ENCODE data around the gene SPATS2.
A peak's percentile ranks its signal among the peaks of the same experiment; 100 is the strongest.

SPATS2 gene

DNA sequence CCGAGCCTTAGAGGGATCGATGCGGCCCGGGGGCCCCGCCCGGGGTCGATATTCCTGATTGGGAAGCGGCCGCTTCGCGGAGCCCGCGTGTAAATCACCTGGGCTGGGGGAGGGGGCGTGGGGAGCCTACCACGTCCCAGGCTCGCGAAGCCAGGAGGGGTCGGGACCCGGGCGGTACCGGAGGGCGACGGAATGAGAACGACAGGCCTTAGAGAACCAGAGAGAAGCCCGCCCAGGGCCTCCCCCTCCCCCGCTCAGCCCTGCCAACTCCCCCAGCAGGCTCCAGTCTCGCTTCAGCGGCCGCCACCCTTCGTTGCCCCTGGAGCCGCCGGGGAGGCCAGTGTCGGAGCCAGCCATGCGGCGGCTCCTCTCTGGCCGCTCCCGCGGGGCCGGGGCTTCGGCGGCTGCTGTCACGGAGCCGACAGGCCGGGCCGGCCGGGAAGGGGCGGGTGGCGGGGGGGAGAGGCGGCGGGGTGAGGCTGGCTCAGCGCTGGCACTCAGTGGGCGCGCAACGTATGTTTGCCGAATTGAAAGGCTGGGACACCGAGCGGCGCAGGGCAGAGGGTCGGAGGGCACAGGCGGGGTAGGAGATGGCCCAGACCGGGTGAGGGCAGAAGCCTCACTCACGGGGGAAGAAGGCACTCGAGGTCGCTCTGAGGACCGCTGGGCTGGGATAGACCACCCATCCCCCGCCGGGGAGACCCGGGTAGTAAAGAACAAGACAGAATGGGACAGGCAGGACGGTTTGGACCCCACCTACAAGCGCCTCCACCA lies 22.0 kb upstream of the SPATS2 start:
- Histone ChIP-seq H3K36me3 (ENCODE audit: insufficient read depth, low read length) (no peaks in the 10 kb centered on the region), H3K4me1 (ENCODE audit: control insufficient read depth, insufficient read depth, low read length, unreplicated experiment) (peaks cover 30% of the 10 kb centered on the region), H3K27ac (ENCODE audit: low read depth, low read length) (no peak overlapping the region), H2AFZ (ENCODE audit: low read length, unreplicated experiment) (no peak overlapping the region), H3K79me2 (ENCODE audit: control insufficient read depth, insufficient read depth, low read length, unreplicated experiment) (no peaks in the 10 kb centered on the region), H3K4me3 (ENCODE audit: low read depth, low read length) (peak overlapping the region; percentile 64), H3K27me3 (ENCODE audit: insufficient read depth, low read length) (peaks cover 65% of the 10 kb centered on the region)

DNA sequence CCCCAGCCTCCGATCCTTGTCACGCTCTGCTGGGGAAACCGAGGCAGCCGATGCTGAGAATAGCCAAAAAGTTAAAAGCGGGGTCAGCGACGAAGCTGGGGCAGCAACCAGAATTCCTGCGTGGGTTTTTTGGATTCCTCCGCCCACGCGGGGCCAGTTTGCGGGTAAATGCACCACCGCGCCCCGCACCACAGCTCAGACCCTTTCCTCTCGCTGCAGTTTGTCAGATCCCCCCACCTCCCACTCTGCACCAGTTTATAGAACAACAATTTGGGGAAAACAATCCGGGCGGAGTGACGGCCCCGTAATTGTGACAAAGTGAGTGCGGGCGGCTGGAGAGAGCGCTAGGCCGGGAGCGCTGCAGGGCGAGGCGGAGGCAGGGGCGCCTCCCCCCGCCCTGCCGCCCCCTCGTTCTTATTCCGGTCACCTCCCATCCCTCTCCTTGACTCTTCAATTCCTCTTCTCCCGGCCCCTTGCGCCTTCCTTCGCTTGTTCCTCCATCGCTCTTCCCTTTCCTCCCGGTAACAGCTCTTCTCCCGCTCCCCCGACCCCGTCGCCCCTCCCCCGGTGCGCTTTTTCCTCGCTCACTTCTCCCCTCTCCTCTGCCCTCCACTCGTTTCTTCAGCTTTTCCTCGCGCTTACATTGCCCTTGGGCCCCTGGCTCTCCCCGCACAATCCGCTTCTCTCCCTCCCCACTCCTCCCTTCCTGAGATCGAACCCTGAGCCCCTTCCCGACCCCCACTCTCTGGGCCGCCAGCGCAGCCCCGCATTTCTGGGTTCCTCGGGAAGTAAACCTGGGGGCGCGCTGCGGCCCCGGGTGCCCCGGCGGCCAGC lies 21.2 kb upstream of the SPATS2 start:
- Histone ChIP-seq H3K27me3 (ENCODE audit: insufficient read depth, low read length) (peaks cover 57% of the 10 kb centered on the region), H3K36me3 (ENCODE audit: insufficient read depth, low read length) (no peaks in the 10 kb centered on the region), H3K4me3 (ENCODE audit: low read depth, low read length) (peak overlapping the region; percentile 64), H3K79me2 (ENCODE audit: control insufficient read depth, insufficient read depth, low read length, unreplicated experiment) (no peaks in the 10 kb centered on the region), H2AFZ (ENCODE audit: low read length, unreplicated experiment) (peak overlapping the region; percentile 71), H3K4me1 (ENCODE audit: control insufficient read depth, insufficient read depth, low read length, unreplicated experiment) (peaks cover 30% of the 10 kb centered on the region), H3K27ac (ENCODE audit: low read depth, low read length) (no peak overlapping the region)

DNA sequence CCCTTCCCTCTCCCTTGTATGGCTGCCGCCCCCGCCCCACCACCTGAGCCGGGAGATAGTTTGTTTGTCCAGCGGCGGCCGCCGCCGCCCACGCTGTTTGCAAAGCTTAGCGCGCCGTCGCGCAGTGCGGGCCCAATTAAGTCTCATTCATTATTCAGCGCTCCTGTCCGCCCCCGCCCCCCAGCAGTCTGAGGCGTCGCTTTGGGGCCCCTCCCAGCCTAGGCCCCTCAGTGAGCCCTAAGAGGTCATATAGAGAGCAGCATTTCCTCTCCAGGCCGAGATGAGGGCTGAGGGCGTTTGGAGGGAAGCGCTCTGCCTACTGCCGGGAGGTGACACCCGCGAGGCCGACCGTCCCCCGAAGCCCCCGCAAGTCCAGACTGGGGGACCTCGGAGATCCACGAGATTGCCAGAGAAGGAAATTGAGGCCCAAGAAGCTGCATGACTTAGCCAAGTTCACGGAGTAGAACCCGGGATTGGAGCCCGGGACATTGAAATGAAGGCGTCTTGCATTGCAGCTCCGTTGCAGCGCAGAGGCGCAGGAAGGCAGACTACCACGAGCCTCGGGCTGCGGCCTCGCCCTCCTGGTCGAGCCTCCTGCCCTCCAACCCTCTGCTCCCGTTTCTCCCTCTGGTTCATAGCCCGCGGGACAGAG lies 20.5 kb upstream of the SPATS2 start, which contains the start of gene DNAJC22:
Gene DNAJC22, plus strand, starts transcription at position 230 of the 652 bp plus-strand sequence. CDS start 1,985 bp downstream, outside the sequence.
- H3K4me1 ChIP-seq (ENCODE audit: control insufficient read depth, insufficient read depth, low read length, unreplicated experiment), result peaks cover 30% of the 10 kb centered on the region
- no peaks in the 10 kb centered on the region for H3K36me3 ChIP-seq (ENCODE audit: insufficient read depth, low read length)
- peaks cover 49% of the 10 kb centered on the region for H3K27me3 ChIP-seq (ENCODE audit: insufficient read depth, low read length)
- H3K4me3 ChIP-seq (ENCODE audit: low read depth, low read length), result peak within 1 kb of the TSS; percentile 64
- H3K79me2 ChIP-seq (ENCODE audit: control insufficient read depth, insufficient read depth, low read length, unreplicated experiment), result no peaks in the 10 kb centered on the region
- H2AFZ ChIP-seq (ENCODE audit: low read length, unreplicated experiment), result peak within 1 kb of the TSS; percentile 71
- no peak within 1 kb of the TSS for H3K27ac ChIP-seq (ENCODE audit: low read depth, low read length)

DNA sequence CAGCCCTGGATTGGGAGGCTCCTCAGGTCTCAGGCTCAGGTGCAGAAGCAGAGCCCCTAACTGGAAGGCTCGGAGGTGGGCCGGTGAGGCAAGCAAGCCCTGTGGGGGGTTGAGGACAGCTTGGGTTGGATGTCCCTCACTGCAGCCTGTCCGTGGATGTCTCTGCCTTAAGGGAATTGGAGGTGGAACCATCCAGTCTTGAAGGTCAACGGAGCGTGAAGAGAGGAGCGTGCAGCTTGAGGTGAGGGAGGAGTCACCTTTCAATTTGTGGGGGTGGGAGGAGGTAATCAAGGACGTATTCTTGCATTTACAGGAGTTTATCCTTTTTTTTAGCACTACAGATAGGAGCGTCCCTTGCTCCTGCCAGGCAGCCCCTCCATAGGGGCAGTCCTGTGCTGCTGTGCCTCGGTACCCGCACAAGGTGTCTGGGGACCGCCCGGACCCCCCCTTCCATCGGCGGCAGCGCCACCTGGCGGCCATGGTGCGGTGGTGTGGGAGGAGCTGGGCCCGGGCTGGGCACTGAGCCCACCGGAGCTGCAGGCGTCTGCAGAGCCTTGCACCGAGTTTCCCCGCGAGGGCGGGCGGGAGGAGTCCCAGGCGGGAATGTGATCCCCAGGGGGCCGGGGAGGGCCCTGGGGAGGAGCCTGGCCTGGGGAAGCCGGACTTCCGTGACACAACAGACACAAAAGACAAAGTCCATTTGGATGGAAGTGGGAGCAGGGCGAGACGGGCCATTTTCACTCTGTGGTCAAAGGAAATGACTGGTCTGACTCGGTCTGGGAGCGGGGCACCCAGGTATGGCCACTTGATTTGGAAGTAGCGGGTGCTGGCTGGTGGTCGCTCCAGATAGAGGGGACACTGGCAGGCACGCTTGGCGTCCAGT lies 19.7 kb upstream of the SPATS2 start:
- Histone ChIP-seq H3K4me1 (ENCODE audit: control insufficient read depth, insufficient read depth, low read length, unreplicated experiment) (peaks cover 30% of the 10 kb centered on the region), H3K79me2 (ENCODE audit: control insufficient read depth, insufficient read depth, low read length, unreplicated experiment) (no peaks in the 10 kb centered on the region), H3K27ac (ENCODE audit: low read depth, low read length) (no peak overlapping the region), H3K27me3 (ENCODE audit: insufficient read depth, low read length) (peaks cover 42% of the 10 kb centered on the region), H3K4me3 (ENCODE audit: low read depth, low read length) (peak overlapping the region; percentile 64), H3K36me3 (ENCODE audit: insufficient read depth, low read length) (no peaks in the 10 kb centered on the region), H2AFZ (ENCODE audit: low read length, unreplicated experiment) (peak overlapping the region; percentile 71)

DNA sequence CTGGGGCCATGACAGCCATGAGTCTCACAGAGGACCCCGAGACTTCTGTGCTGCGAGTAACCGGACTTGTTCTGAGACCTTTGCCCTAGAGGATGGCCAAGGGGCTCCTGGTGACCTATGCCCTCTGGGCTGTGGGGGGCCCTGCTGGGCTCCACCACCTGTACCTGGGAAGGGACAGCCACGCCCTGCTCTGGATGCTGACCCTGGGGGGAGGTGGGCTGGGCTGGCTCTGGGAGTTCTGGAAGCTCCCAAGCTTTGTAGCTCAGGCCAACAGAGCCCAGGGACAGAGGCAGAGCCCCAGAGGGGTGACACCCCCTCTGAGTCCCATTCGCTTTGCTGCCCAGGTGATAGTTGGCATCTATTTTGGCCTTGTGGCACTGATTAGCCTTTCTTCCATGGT lies 18.5 kb upstream of the SPATS2 start:
- Histone ChIP-seq H3K27me3 (ENCODE audit: insufficient read depth, low read length) (peaks cover 31% of the 10 kb centered on the region), H3K4me1 (ENCODE audit: control insufficient read depth, insufficient read depth, low read length, unreplicated experiment) (peaks cover 24% of the 10 kb centered on the region), H3K36me3 (ENCODE audit: insufficient read depth, low read length) (no peaks in the 10 kb centered on the region), H2AFZ (ENCODE audit: low read length, unreplicated experiment) (no peak overlapping the region), H3K4me3 (ENCODE audit: low read depth, low read length) (no peak overlapping the region), H3K79me2 (ENCODE audit: control insufficient read depth, insufficient read depth, low read length, unreplicated experiment) (no peaks in the 10 kb centered on the region), H3K27ac (ENCODE audit: low read depth, low read length) (no peak overlapping the region)

DNA sequence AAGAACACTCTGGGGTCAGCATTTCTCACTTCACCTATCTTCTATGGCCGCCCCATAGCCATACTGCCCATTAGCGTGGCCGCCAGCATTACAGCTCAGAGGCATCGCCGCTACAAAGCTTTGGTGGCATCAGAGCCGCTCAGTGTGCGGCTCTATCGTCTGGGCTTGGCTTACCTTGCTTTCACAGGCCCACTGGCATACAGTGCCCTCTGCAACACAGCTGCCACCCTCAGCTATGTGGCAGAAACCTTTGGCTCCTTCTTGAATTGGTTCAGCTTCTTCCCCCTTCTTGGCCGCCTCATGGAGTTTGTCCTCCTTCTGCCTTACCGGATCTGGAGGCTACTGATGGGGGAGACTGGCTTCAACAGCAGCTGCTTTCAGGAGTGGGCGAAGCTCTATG lies 18.0 kb upstream of the SPATS2 start:
- Histone ChIP-seq H3K27me3 (ENCODE audit: insufficient read depth, low read length) (peaks cover 27% of the 10 kb centered on the region), H2AFZ (ENCODE audit: low read length, unreplicated experiment) (no peak overlapping the region)

DNA sequence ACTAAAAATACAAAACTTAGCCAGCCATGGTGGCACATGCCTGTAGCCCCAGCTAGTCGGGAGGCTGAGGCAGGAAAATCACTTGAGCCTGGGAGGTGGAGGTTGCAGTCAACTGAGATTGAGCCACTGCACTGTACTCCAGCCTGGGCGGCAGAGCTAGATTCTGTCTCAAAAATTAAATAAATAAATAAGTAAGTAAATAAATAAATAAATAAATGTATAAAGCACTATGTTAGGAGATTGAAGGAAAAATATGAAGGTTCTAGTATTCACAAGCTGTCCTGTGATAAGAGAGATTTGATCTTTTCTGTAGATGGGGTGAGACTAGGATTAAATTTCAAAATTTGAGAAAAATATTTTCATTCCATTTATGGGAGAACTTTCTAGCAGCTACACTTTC lies 14.9 kb upstream of the SPATS2 start:
- Histone ChIP-seq H2AFZ (ENCODE audit: low read length, unreplicated experiment) (no peak overlapping the region), H3K4me3 (ENCODE audit: low read depth, low read length) (no peak overlapping the region), H3K27ac (ENCODE audit: low read depth, low read length) (no peak overlapping the region), H3K36me3 (ENCODE audit: insufficient read depth, low read length) (no peaks in the 10 kb centered on the region), H3K79me2 (ENCODE audit: control insufficient read depth, insufficient read depth, low read length, unreplicated experiment) (no peaks in the 10 kb centered on the region), H3K4me1 (ENCODE audit: control insufficient read depth, insufficient read depth, low read length, unreplicated experiment) (peaks cover 17% of the 10 kb centered on the region), H3K27me3 (ENCODE audit: insufficient read depth, low read length) (no peaks in the 10 kb centered on the region; the same call in 1 of the 2 replicates)

More for the DNA sequence above, 18.0 kb upstream of the SPATS2 start:
- no peak overlapping the region for H3K4me3 ChIP-seq (ENCODE audit: low read depth, low read length)
- H3K79me2 ChIP-seq (ENCODE audit: control insufficient read depth, insufficient read depth, low read length, unreplicated experiment), result no peaks in the 10 kb centered on the region
- peaks cover 24% of the 10 kb centered on the region for H3K4me1 ChIP-seq (ENCODE audit: control insufficient read depth, insufficient read depth, low read length, unreplicated experiment)
- no peaks in the 10 kb centered on the region for H3K36me3 ChIP-seq (ENCODE audit: insufficient read depth, low read length)
- no peak overlapping the region for H3K27ac ChIP-seq (ENCODE audit: low read depth, low read length)

DNA sequence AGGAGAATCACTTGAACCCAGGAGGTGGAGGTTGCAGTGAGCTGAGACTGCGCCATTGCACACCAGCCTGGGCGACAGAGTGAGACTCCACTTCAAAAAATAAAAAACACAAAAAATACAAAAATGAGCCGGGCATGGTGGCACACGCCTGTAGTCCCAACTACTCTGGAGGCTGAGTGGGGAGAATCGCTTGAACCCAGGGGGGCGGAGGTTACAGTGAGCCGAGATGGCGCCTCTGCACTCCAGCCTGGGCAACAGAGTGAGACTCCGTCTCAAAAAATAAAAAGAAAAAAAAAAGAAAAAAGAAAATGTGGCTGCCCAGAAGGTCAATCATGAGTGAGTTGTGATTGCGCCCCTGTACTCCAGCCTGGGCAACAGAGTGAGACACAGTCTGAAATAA lies 11.3 kb upstream of the SPATS2 start:
- Histone ChIP-seq H3K79me2 (ENCODE audit: control insufficient read depth, insufficient read depth, low read length, unreplicated experiment) (no peaks in the 10 kb centered on the region), H3K36me3 (ENCODE audit: insufficient read depth, low read length) (no peaks in the 10 kb centered on the region), H2AFZ (ENCODE audit: low read length, unreplicated experiment) (no peak overlapping the region), H3K27me3 (ENCODE audit: insufficient read depth, low read length) (no peaks in the 10 kb centered on the region), H3K27ac (ENCODE audit: low read depth, low read length) (no peak overlapping the region), H3K4me3 (ENCODE audit: low read depth, low read length) (no peak overlapping the region), H3K4me1 (ENCODE audit: control insufficient read depth, insufficient read depth, low read length, unreplicated experiment) (peaks cover 27% of the 10 kb centered on the region)

DNA sequence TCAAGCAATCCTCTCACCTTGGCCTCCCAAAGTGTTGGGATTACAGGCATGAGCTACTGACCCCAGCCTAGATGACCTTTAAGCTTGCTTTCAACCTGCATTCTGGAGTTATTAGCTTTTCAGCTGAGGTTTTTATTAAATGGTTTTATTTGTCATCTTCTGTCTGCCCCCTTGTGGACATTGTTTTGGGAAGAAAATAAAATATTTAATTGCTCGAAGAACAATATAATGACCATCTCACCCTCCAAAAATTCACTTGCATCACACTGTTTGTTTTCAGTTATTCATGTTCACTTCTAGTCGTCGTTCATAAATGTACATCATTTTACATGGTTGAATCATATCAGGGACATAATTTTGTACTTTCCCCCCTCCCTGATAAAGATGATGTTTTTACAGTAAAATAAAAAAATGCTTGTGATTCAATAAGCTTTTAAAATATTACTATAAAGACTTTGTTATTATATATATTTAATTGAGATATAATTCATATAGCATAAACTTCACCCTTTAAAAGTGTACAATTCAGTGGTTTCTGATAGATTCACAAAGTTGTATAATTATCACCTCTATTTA lies 10.1 kb upstream of the SPATS2 start:
- Histone ChIP-seq H3K4me3 (ENCODE audit: low read depth, low read length) (no peak overlapping the region), H2AFZ (ENCODE audit: low read length, unreplicated experiment) (peak overlapping the region; percentile 27), H3K4me1 (ENCODE audit: control insufficient read depth, insufficient read depth, low read length, unreplicated experiment) (peaks cover 27% of the 10 kb centered on the region), H3K27ac (ENCODE audit: low read depth, low read length) (peak overlapping the region; percentile 76), H3K27me3 (ENCODE audit: insufficient read depth, low read length) (no peaks in the 10 kb centered on the region), H3K36me3 (ENCODE audit: insufficient read depth, low read length) (no peaks in the 10 kb centered on the region), H3K79me2 (ENCODE audit: control insufficient read depth, insufficient read depth, low read length, unreplicated experiment) (no peaks in the 10 kb centered on the region)

Data from ACC112 (cell line).